ENCODE results near the gene PVR.

The PVR gene

GRCh38 chr19:44694184-44694579, 50.5 kb downstream of the PVR start:
- Histone ChIP-seq H3K27me3 (ENCODE audit: control insufficient read depth in 2 of 2, insufficient read depth in 2 of 2, low read length in 2 of 2) (no peaks in the 10 kb centered on the region), H3K36me3 (ENCODE audit: control insufficient read depth in 2 of 2, insufficient read depth in 2 of 2, low read length in 2 of 2) (no peaks in the 10 kb centered on the region), H3K27ac (ENCODE audit: low read depth in 2 of 2, low read length in 2 of 2) (peak overlapping the region; percentile 87 to 96), H3K9me3 (ENCODE audit: control insufficient read depth in 2 of 2, low read length in 2 of 2) (no peaks in the 10 kb centered on the region), H3K9ac (ENCODE audit: low read depth in 1 of 2, low read length in 2 of 2) (peak overlapping the region in 1 of 2 donors; percentile 64), H3K4me3 (ENCODE audit: low read length in 2 of 2) (no peak overlapping the region), H3K4me1 (ENCODE audit: control insufficient read depth in 2 of 2, insufficient read depth in 2 of 2, low read length in 2 of 2) (peaks cover 44 to 77% of the 10 kb centered on the region in 2 donors)

- no peaks in the 10 kb centered on the region for H3K9me3 ChIP-seq (ENCODE audit: control insufficient read depth in 2 of 2, low read length in 2 of 2)
- H3K4me1 ChIP-seq (ENCODE audit: control insufficient read depth in 2 of 2, insufficient read depth in 2 of 2, low read length in 2 of 2), result peaks cover 28 to 67% of the 10 kb centered on the region in 2 donors
- no peak overlapping the region for H3K4me3 ChIP-seq (ENCODE audit: low read length in 2 of 2)
- H3K27ac ChIP-seq (ENCODE audit: low read depth in 2 of 2, low read length in 2 of 2), result peak overlapping the region; percentile 65 to 96
- H3K27me3 ChIP-seq (ENCODE audit: control insufficient read depth in 2 of 2, insufficient read depth in 2 of 2, low read length in 2 of 2), result no peaks in the 10 kb centered on the region
- peak overlapping the region in 1 of 2 donors; percentile 47 for H3K9ac ChIP-seq (ENCODE audit: low read depth in 1 of 2, low read length in 2 of 2)
- no peaks in the 10 kb centered on the region for H3K36me3 ChIP-seq (ENCODE audit: control insufficient read depth in 2 of 2, insufficient read depth in 2 of 2, low read length in 2 of 2)
These were observed 53.4 kb downstream of the PVR start for GRCh38 chr19:44696939-44697669.

- Histone ChIP-seq H3K4me1 (ENCODE audit: control insufficient read depth in 2 of 2, insufficient read depth in 2 of 2, low read length in 2 of 2) (peaks cover 25 to 62% of the 10 kb centered on the region in 2 donors), H3K9me3 (ENCODE audit: control insufficient read depth in 2 of 2, low read length in 2 of 2) (no peaks in the 10 kb centered on the region), H3K4me3 (ENCODE audit: low read length in 2 of 2) (no peak overlapping the region), H3K27me3 (ENCODE audit: control insufficient read depth in 2 of 2, insufficient read depth in 2 of 2, low read length in 2 of 2) (peaks cover 0 to under 1% of the 10 kb centered on the region in 2 donors), H3K9ac (ENCODE audit: low read depth in 1 of 2, low read length in 2 of 2) (peak overlapping the region in 1 of 2 donors; percentile 47), H3K36me3 (ENCODE audit: control insufficient read depth in 2 of 2, insufficient read depth in 2 of 2, low read length in 2 of 2) (no peaks in the 10 kb centered on the region), H3K27ac (ENCODE audit: low read depth in 2 of 2, low read length in 2 of 2) (peak overlapping the region; percentile 48 to 65)
These were observed 53.9 kb downstream of the PVR start for GRCh38 chr19:44697670-44698034.

DNA sequence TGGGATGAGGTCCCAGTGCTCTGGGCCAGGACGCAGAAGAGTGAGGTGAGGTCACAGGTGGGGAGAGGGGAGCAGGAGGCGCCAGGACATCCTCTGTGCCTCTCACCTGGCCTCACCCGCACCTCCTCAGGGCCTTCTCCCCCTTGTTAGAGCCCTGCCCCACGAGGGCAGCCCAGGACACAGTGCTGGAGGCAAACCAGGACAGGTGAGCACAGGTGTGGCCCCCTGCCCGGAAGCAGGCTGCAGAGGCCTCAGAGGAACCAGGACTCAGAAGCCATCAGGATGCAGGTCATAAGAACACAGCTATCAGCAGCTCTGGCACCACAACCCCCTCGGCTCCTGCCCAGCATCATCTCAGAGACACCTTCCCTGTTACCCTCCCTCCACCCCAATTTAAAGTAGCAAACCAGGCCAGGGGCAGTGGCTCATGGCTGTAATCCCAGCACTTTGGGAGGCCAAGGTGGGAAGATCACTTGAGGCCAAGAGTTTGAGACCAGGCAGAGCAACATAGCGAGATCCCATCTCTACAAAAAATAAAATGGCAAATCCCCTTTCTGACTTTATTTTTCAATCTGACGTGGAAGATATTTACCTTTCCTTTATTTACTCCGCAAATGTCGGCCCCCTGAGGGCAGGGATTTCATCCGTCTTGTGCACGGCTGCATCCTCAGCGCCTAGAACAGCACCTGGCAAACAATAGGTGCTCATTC, 54.9 kb downstream of the PVR start, which contains the start of gene CEACAM16:
Gene CEACAM16 (plus strand): TSS at position 660 of the 710 bp plus-strand sequence. CDS start 2,306 bp downstream, outside the sequence.
- Histone ChIP-seq H3K27ac (ENCODE audit: low read depth in 2 of 2, low read length in 2 of 2) (peak within 1 kb of the TSS; percentile 48 to 65), H3K4me3 (ENCODE audit: low read length in 2 of 2) (no peak within 1 kb of the TSS), H3K36me3 (ENCODE audit: control insufficient read depth in 2 of 2, insufficient read depth in 2 of 2, low read length in 2 of 2) (no peaks in the 10 kb centered on the region), H3K27me3 (ENCODE audit: control insufficient read depth in 2 of 2, insufficient read depth in 2 of 2, low read length in 2 of 2) (peaks cover 0 to 3% of the 10 kb centered on the region in 2 donors), H3K9ac (ENCODE audit: low read depth in 1 of 2, low read length in 2 of 2) (peak within 1 kb of the TSS; percentile 32 to 47), H3K9me3 (ENCODE audit: control insufficient read depth in 2 of 2, low read length in 2 of 2) (no peaks in the 10 kb centered on the region), H3K4me1 (ENCODE audit: control insufficient read depth in 2 of 2, insufficient read depth in 2 of 2, low read length in 2 of 2) (peaks cover 20 to 56% of the 10 kb centered on the region in 2 donors)

- peak overlapping the region in 1 of 2 donors; percentile 37 for H3K27ac ChIP-seq (ENCODE audit: low read depth in 2 of 2, low read length in 2 of 2)
- peaks cover 13 to 40% of the 10 kb centered on the region in 2 donors for H3K4me1 ChIP-seq (ENCODE audit: control insufficient read depth in 2 of 2, insufficient read depth in 2 of 2, low read length in 2 of 2)
- no peaks in the 10 kb centered on the region for H3K36me3 ChIP-seq (ENCODE audit: control insufficient read depth in 2 of 2, insufficient read depth in 2 of 2, low read length in 2 of 2)
- H3K4me3 ChIP-seq (ENCODE audit: low read length in 2 of 2), result no peak overlapping the region
- peak overlapping the region in 1 of 2 donors; percentile 43 for H3K9ac ChIP-seq (ENCODE audit: low read depth in 1 of 2, low read length in 2 of 2)
- H3K27me3 ChIP-seq (ENCODE audit: control insufficient read depth in 2 of 2, insufficient read depth in 2 of 2, low read length in 2 of 2), result peaks cover 0 to 3% of the 10 kb centered on the region in 2 donors
- H3K9me3 ChIP-seq (ENCODE audit: control insufficient read depth in 2 of 2, low read length in 2 of 2), result no peaks in the 10 kb centered on the region
These were observed 56.8 kb downstream of the PVR start for GRCh38 chr19:44700547-44700946.

GRCh38 chr19:44701228-44701627, 57.5 kb downstream of the PVR start:
- peak overlapping the region in 1 of 2 donors; percentile 43 for H3K9ac ChIP-seq (ENCODE audit: low read depth in 1 of 2, low read length in 2 of 2)
- H3K36me3 ChIP-seq (ENCODE audit: control insufficient read depth in 2 of 2, insufficient read depth in 2 of 2, low read length in 2 of 2), result no peaks in the 10 kb centered on the region
- H3K27ac ChIP-seq (ENCODE audit: low read depth in 2 of 2, low read length in 2 of 2), result peak overlapping the region in 1 of 2 donors; percentile 37
- H3K4me1 ChIP-seq (ENCODE audit: control insufficient read depth in 2 of 2, insufficient read depth in 2 of 2, low read length in 2 of 2), result peaks cover 13 to 34% of the 10 kb centered on the region in 2 donors
- H3K4me3 ChIP-seq (ENCODE audit: low read length in 2 of 2), result no peak overlapping the region
- H3K9me3 ChIP-seq (ENCODE audit: control insufficient read depth in 2 of 2, low read length in 2 of 2), result no peaks in the 10 kb centered on the region
- H3K27me3 ChIP-seq (ENCODE audit: control insufficient read depth in 2 of 2, insufficient read depth in 2 of 2, low read length in 2 of 2), result peaks cover 0 to 3% of the 10 kb centered on the region in 2 donors

DNA sequence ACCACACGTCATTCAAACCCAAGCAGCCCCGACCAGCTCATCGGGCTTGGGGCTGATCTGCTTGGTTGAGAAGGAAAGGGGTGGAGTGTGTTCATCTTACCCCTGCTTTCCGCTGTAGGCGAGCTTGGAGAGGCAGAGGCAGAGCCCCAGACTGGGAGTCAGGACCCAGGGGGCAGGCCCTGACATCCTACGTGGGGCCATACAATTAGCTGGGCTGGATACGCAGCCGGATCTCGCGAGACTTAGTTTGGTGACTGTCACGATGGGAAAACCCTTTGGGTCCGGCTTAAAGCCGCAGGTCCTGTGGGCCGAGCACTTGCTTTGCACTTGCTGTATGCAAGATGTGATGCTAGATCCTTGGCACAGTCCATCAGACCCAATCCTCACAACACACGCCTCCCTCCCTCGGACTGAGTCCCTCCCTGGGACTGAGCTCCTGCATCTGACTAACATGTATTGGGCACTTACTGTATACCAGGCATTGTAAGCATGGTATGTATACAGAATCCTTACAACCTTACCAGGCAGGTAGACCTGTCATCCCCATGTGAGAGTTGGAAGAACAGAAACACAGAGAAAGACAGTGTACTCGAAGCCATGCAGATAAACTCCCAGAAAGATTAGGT, 59.0 kb downstream of the PVR start:
- H3K9ac ChIP-seq (ENCODE audit: low read depth in 1 of 2, low read length in 2 of 2), result no peak overlapping the region
- no peak overlapping the region for H3K27ac ChIP-seq (ENCODE audit: low read depth in 2 of 2, low read length in 2 of 2)
- H3K9me3 ChIP-seq (ENCODE audit: control insufficient read depth in 2 of 2, low read length in 2 of 2), result no peaks in the 10 kb centered on the region
- no peaks in the 10 kb centered on the region for H3K36me3 ChIP-seq (ENCODE audit: control insufficient read depth in 2 of 2, insufficient read depth in 2 of 2, low read length in 2 of 2)
- peaks cover 0 to 3% of the 10 kb centered on the region in 2 donors for H3K27me3 ChIP-seq (ENCODE audit: control insufficient read depth in 2 of 2, insufficient read depth in 2 of 2, low read length in 2 of 2)
- no peak overlapping the region for H3K4me3 ChIP-seq (ENCODE audit: low read length in 2 of 2)
- peaks cover 11 to 23% of the 10 kb centered on the region in 2 donors for H3K4me1 ChIP-seq (ENCODE audit: control insufficient read depth in 2 of 2, insufficient read depth in 2 of 2, low read length in 2 of 2)

- Histone ChIP-seq H3K27ac (ENCODE audit: low read depth in 2 of 2, low read length in 2 of 2) (no peak overlapping the region), H3K4me1 (ENCODE audit: control insufficient read depth in 2 of 2, insufficient read depth in 2 of 2, low read length in 2 of 2) (peaks cover 4 to 14% of the 10 kb centered on the region in 2 donors), H3K4me3 (ENCODE audit: low read length in 2 of 2) (no peak overlapping the region), H3K9me3 (ENCODE audit: control insufficient read depth in 2 of 2, low read length in 2 of 2) (no peaks in the 10 kb centered on the region), H3K36me3 (ENCODE audit: control insufficient read depth in 2 of 2, insufficient read depth in 2 of 2, low read length in 2 of 2) (no peaks in the 10 kb centered on the region), H3K9ac (ENCODE audit: low read depth in 1 of 2, low read length in 2 of 2) (no peak overlapping the region), H3K27me3 (ENCODE audit: control insufficient read depth in 2 of 2, insufficient read depth in 2 of 2, low read length in 2 of 2) (peaks cover 0 to 3% of the 10 kb centered on the region in 2 donors)
These were observed 59.8 kb downstream of the PVR start for GRCh38 chr19:44703336-44704078.

DNA sequence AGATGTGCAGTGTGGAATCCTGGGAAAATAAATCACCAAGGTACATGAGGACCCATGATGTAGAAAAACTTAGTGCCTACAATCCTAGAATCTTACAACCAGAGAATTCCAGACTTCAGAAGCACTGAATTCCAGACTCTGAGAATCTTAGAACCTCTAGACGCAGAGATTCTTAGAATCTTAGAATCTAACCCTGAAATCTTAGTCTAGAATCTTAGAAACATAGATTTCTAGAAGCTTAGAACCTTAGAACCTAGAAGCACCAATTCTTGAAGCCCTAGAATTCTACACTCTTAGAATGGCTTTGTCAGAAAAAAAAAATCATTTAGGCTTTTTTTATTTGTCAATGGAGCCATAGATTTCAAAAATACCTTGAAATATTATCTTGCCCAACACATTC, 61.3 kb downstream of the PVR start:
- peaks cover 0 to 2% of the 10 kb centered on the region in 2 donors for H3K36me3 ChIP-seq (ENCODE audit: control insufficient read depth in 2 of 2, insufficient read depth in 2 of 2, low read length in 2 of 2)
- no peak overlapping the region for H3K4me3 ChIP-seq (ENCODE audit: low read length in 2 of 2)
- H3K9ac ChIP-seq (ENCODE audit: low read depth in 1 of 2, low read length in 2 of 2), result no peak overlapping the region
- peaks cover 0 to 6% of the 10 kb centered on the region in 2 donors for H3K4me1 ChIP-seq (ENCODE audit: control insufficient read depth in 2 of 2, insufficient read depth in 2 of 2, low read length in 2 of 2)
- peaks cover 0 to 3% of the 10 kb centered on the region in 2 donors for H3K27me3 ChIP-seq (ENCODE audit: control insufficient read depth in 2 of 2, insufficient read depth in 2 of 2, low read length in 2 of 2)
- no peaks in the 10 kb centered on the region for H3K9me3 ChIP-seq (ENCODE audit: control insufficient read depth in 2 of 2, low read length in 2 of 2)
- H3K27ac ChIP-seq (ENCODE audit: low read depth in 2 of 2, low read length in 2 of 2), result no peak overlapping the region
